ENCODE measurements around the gene SDK2. TPM values are rescaled to one million over a fixed set of nuclear protein-coding genes. Genes with fewer than 3 reads are reported as not detected.

Gene SDK2
- total and polyA plus RNA-seq, 2 of the 8 experiments (the other 6 are each of a cell fraction or from before 2014, with no cell fraction given): 3.9 to 4.1 TPM

DNA sequence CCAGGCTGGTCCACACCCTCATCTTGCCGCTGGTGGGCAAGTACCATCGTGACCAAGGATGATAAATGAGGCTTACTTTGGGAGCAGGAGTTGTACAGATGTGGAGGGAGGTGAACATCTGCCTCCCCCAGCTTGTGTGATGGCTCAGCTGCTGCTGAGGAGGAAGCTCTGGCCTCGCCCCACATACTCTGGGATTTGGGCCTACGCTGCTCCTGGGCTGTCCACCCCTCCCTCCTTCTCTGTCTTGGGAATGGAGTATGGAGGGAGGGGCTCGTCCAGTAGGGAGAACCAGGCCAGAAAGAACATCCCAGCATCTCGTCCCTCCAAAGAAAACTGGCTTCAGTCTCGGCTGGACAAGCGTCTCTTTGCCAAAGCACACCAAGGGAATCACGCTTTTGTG, 197.6 kb downstream of the SDK2 start:
- H3K4me2 ChIP-seq (ENCODE audit: insufficient read depth in 1 of 2, low read depth in 2 of 2, low read length in 2 of 2): no peak overlapping the region
- ChIA-PET POLR2A (ENCODE audit: partially characterized antibody) (no interaction called here), CTCF (ENCODE audit: partially characterized antibody) (interaction anchor here (1.8 kb wide), 1 partner anchor 13 kb away, joined by 4 read pairs; no protein-coding TSS in a partner anchor)
- no peak overlapping the region for H2BK15ac ChIP-seq (ENCODE audit: low read length)
- H2BK12ac ChIP-seq (ENCODE audit: low read depth, low read length): no peak overlapping the region
- no peak overlapping the region for H2BK5ac ChIP-seq (ENCODE audit: low read depth, low read length)
- 0 out of 4 replicates have a peak, but pooled peaks cover 0 to under 1% of the 10 kb centered on the region in 2 experiments for H3K9me3 ChIP-seq (ENCODE audit: insufficient read depth in 2 of 2, low read depth in 1 of 2, low read length in 1 of 2)
- no peaks in the 10 kb centered on the region for H4K20me1 ChIP-seq (replicated peaks in 1 of 2; ENCODE audit: control insufficient read depth in 1 of 2, insufficient read depth in 2 of 2, low read length in 2 of 2)
- H3K4ac ChIP-seq (replicated peaks; ENCODE audit: insufficient read length, low read depth, low read length): no peak overlapping the region
- H3K4me3 ChIP-seq (ENCODE audit: extremely low read depth in 1 of 4, insufficient read depth in 2 of 4, low read depth in 3 of 4, low read length in 4 of 4): no peak overlapping the region
- no peak overlapping the region for H4K5ac ChIP-seq (ENCODE audit: insufficient read length, low read depth, low read length)
- DNase-seq (ENCODE audit: low read depth in 1 of 2, low spot score in 2 of 2): no peak
- WGBS, 2 experiments (ENCODE audit: extremely low coverage in 1 of 2, insufficient coverage in 1 of 2, insufficient read length in 1 of 2, insufficient replicate concordance in 2 of 2, low coverage in 1 of 2, low lambda C conversion rate in 2 of 2, missing lambda C conversion rate in 1 of 2): 78% methylated on average over 9 of the region's 9 CpGs; no CpG with 5 or more reads in 1 of the 2 experiments
- no peak overlapping the region for H2BK20ac ChIP-seq (ENCODE audit: low read length)
- no peak overlapping the region for H2AFZ ChIP-seq (ENCODE audit: low read length)
- H3K23ac ChIP-seq (ENCODE audit: insufficient read length): no peak overlapping the region
- H3K9ac ChIP-seq (replicated peaks in 1 of 4; ENCODE audit: extremely low read depth in 1 of 4, low read depth in 3 of 4, low read length in 3 of 4): no peak overlapping the region
- H3K27me3 ChIP-seq (replicated peaks in 1 of 4; ENCODE audit: control insufficient read depth in 3 of 4, extremely low read depth in 1 of 4, insufficient read depth in 3 of 4, low read length in 3 of 4): peaks cover 0 to 2% (median 0%) of the 10 kb centered on the region in 4 experiments; a peak in 1 of 7 replicates
- H3K79me1 ChIP-seq (ENCODE audit: low read depth, low read length): no peaks in the 10 kb centered on the region
- H3K14ac ChIP-seq (ENCODE audit: insufficient read length): no peak overlapping the region
- no peak overlapping the region for H3K27ac ChIP-seq (ENCODE audit: low read depth, low read length)
- TF ChIP-seq BCL11A (IDR thresholded peaks at IDR 0.05; ENCODE audit: low read depth in 2 of 2, low read length in 2 of 2) (no peak), SUZ12 (IDR thresholded peaks at IDR 0.05; ENCODE audit: low read length) (no peak), GABPA (IDR thresholded peaks at IDR 0.05; ENCODE audit: borderline replicate concordance, insufficient read depth, low read length) (no peak), POU5F1 (IDR thresholded peaks at IDR 0.05; ENCODE audit: low read depth, low read length) (no peak), NRF1 (IDR thresholded peaks at IDR 0.05; ENCODE audit: low read depth, low read length) (no peak), CTBP2 (IDR thresholded peaks at IDR 0.05; ENCODE audit: borderline replicate concordance, insufficient read depth, insufficient read length, low read length) (no peak), KDM5A (IDR thresholded peaks at IDR 0.05; ENCODE audit: low read length) (no peak)
- H3K4me1 ChIP-seq (replicated peaks in 1 of 4; ENCODE audit: control insufficient read depth in 3 of 4, insufficient read depth in 4 of 4, low read length in 3 of 4): no peaks in the 10 kb centered on the region
- no peaks in the 10 kb centered on the region for H3K23me2 ChIP-seq (ENCODE audit: low read depth, low read length)
- H3K79me2 ChIP-seq (ENCODE audit: control insufficient read depth in 1 of 2, insufficient read depth in 2 of 2, low read length in 2 of 2): no peaks in the 10 kb centered on the region
- no peak overlapping the region for H2AK5ac ChIP-seq (ENCODE audit: low read depth, low read length)
- FAIRE-seq: no peak
- H4K91ac ChIP-seq (replicated peaks; ENCODE audit: insufficient read length, low read length): no peak overlapping the region
- no peak overlapping the region for H3K56ac ChIP-seq (replicated peaks; ENCODE audit: insufficient read length, low read depth, low read length)
- no peak overlapping the region for H2BK120ac ChIP-seq (replicated peaks; ENCODE audit: low read depth, low read length)
- no peaks in the 10 kb centered on the region for H3K36me3 ChIP-seq (ENCODE audit: control insufficient read depth in 2 of 4, insufficient read depth in 4 of 4, low read length in 3 of 4)
- no peak overlapping the region for H4K8ac ChIP-seq (ENCODE audit: extremely low read depth, insufficient read depth, low read length)
- no peak overlapping the region for H3K18ac ChIP-seq (ENCODE audit: extremely low read depth, low read length)
